B cell (primary cell): ENCODE results near the gene OR2B6. TPM values are rescaled to one million over a fixed set of nuclear protein-coding genes. Genes with fewer than 3 reads are reported as not detected.

Experiments
- ATAC-seq: fragments of 200-7000 bp; cut with Tn5 transposase; one replicate; pipeline ENCODE4 v1.10.0; 2021; ENCODE audit warnings: low read depth, mild to moderate bottlenecking, moderate number of reproducible peaks, moderate library complexity
- CTCF ChIA-PET: fragments of 350-600 bp; sonication (Branson Sonifier 250); formaldehyde crosslinking; loops from one replicate; lab custom pipeline; 2021; ENCODE audit warnings: antibody characterized with exemption, inconsistent platforms; lab: Charles Lee
- POLR2A ChIA-PET: fragments of 350-600 bp; sonication (Branson Sonifier 250); formaldehyde crosslinking; loops from one replicate; lab custom pipeline; 2021; ENCODE audit warnings: antibody characterized with exemption; lab: Charles Lee
- DNase-seq: peaks from one replicate; pipeline ENCODE4 v3.0.0; 2013
- H2AFZ ChIP-seq: 2 replicates; pipeline ENCODE4 v1.6.1; 2012; ENCODE audit warnings: mild to moderate bottlenecking, low read depth, low read length; ENCODE audit not compliant: insufficient read depth, poor library complexity, severe bottlenecking
- H3K27ac ChIP-seq, 2 donors: 1 replicate in 1 of 2; 2 replicates in 1 of 2; pipeline ENCODE4 v1.5.1; 2012 to 2013; ENCODE audit warnings: low read length in 2 of 2, mild to moderate bottlenecking in 2 of 2, moderate library complexity in 1 of 2
- H3K27me3 ChIP-seq, 4 experiments: fragments of 200-600 bp in 1 of 4; sonication (generic) in 1 of 4; replicated peaks in 1 of 4; 1 replicate in 2 of 4; 2 replicates in 2 of 4; pipeline versions ENCODE4 v1.6.1 to v1.7.0; 2013 to 2016; ENCODE audit warnings: low read length in 3 of 4, mild to moderate bottlenecking in 2 of 4, mixed read lengths in 1 of 4, moderate library complexity in 1 of 4; ENCODE audit not compliant: insufficient read depth in 4 of 4, control insufficient read depth in 3 of 4; ENCODE audit errors: control extremely low read depth in 1 of 4
- H3K36me3 ChIP-seq, 2 experiments: replicated peaks in 1 of 2; 1 replicate in 1 of 2; 2 replicates in 1 of 2; pipeline versions ENCODE4 v1.6.1 to v1.7.1; 2013; ENCODE audit warnings: low read length in 1 of 2; ENCODE audit not compliant: insufficient read depth in 2 of 2, control insufficient read depth in 1 of 2; ENCODE audit errors: control extremely low read depth in 1 of 2, extremely low read depth in 1 of 2
- H3K4me1 ChIP-seq, 2 donors: fragments of 200-600 bp in 1 of 2; sonication (generic) in 1 of 2; 1 replicate in 1 of 2; 2 replicates in 1 of 2; pipeline versions ENCODE4 v1.5.1 to v1.6.1; 2013 to 2017; ENCODE audit warnings: low read length in 2 of 2; ENCODE audit not compliant: control insufficient read depth in 2 of 2, insufficient read depth in 2 of 2
- H3K4me2 ChIP-seq: replicated peaks from 2 replicates; pipeline ENCODE3; 2012; ENCODE audit warnings: mild to moderate bottlenecking, low read depth, low read length; ENCODE audit not compliant: poor library complexity, severe bottlenecking
- H3K4me3 ChIP-seq, 5 experiments: fragments of 200-600 bp in 1 of 5; sonication (generic) in 1 of 5; 1 replicate in 3 of 5; 2 replicates in 2 of 5; pipeline versions ENCODE4 v1.5.1 to v1.7.0; 2011 to 2016; ENCODE audit warnings: low read length in 4 of 5, mild to moderate bottlenecking in 4 of 5, low read depth in 2 of 5, control low read depth in 1 of 5, moderate library complexity in 1 of 5; ENCODE audit not compliant: insufficient read depth in 1 of 5; ENCODE audit errors: control extremely low read depth in 1 of 5, extremely low read depth in 1 of 5
- H3K79me2 ChIP-seq: fragments of 200-600 bp; sonication (generic); one replicate; pipeline ENCODE4 v1.6.0; 2016; ENCODE audit warnings: low read length; ENCODE audit not compliant: control insufficient read depth, insufficient read depth
- H3K9ac ChIP-seq: fragments of 200-600 bp; sonication (generic); 2 replicates; pipeline ENCODE4 v1.6.1; 2017; ENCODE audit warnings: mild to moderate bottlenecking, low read length, moderate library complexity
- H3K9me3 ChIP-seq, 3 donors: one replicate each; pipeline versions ENCODE4 v1.6.1 to v1.7.1; 2013; ENCODE audit warnings: low read length in 2 of 3; ENCODE audit not compliant: control insufficient read depth in 2 of 3, insufficient read depth in 1 of 3; ENCODE audit errors: control extremely low read depth in 1 of 3
- H4K20me1 ChIP-seq: 2 replicates; pipeline ENCODE4 v1.6.0; 2012; ENCODE audit warnings: mild to moderate bottlenecking, low read length; ENCODE audit not compliant: insufficient read depth, control insufficient read depth, poor library complexity, severe bottlenecking
- H3K27ac Mint-ChIP-seq: one replicate; pipeline ENCODE4 v1.8.0; 2021; ENCODE audit warnings: mixed read lengths
- H3K27me3 Mint-ChIP-seq: one replicate; pipeline ENCODE4 v1.8.0; 2021; ENCODE audit warnings: mixed read lengths
- H3K4me1 Mint-ChIP-seq: one replicate; pipeline ENCODE4 v1.8.0; 2021; ENCODE audit warnings: mixed read lengths
- H3K4me3 Mint-ChIP-seq: one replicate; pipeline ENCODE4 v1.8.0; 2021; ENCODE audit warnings: mixed read lengths
- H3K9me3 Mint-ChIP-seq: one replicate; pipeline ENCODE4 v1.8.0; 2022; ENCODE audit warnings: mixed read lengths; ENCODE audit not compliant: insufficient read depth
- EZH2 ChIP-seq: IDR thresholded peaks from 2 replicates; pipeline ENCODE4 v1.6.1; 2012; ENCODE audit warnings: borderline replicate concordance, low read depth, mild to moderate bottlenecking, moderate library complexity, low read length; ENCODE audit not compliant: insufficient read depth, poor library complexity, severe bottlenecking
- WGBS: methylation state at CpG from one replicate; pipeline ENCODE4 v1.1.5; 2013; ENCODE audit warnings: missing lambda C conversion rate; ENCODE audit not compliant: insufficient coverage; 5-methylcytosine and 5-hydroxymethylcytosine counted together
- intact Hi-C: fragments of 100-400 bp; cut with micrococcal nuclease; formaldehyde crosslinking; loops from one replicate; pipeline ENCODE4 v1.10.0; 2022
- polyA plus RNA-seq: library from polyadenylated mRNA; depleted of rRNA; stranded (reverse); fragments of >200 nt; gene quantifications from 2 replicates; pipeline ENCODE4 v1.2.3, GENCODE V29; 2012
- total RNA-seq, 2 donors: library from RNA; stranded (reverse); fragments of 120-200 nt in 1 of 2; gene quantifications; 1 replicate in 1 of 2; 2 replicates in 1 of 2; pipeline versions ENCODE4 v1.2.3 to v1.2.4, GENCODE V29; 2013 to 2022
- TF ChIP-seq, protein P1 (sequence below): fragments of 200-600 bp; IDR thresholded peaks from one replicate; pipeline ENCODE4 v1.8.0; 2022; ENCODE audit warnings: antibody characterized with exemption, mild to moderate bottlenecking

Gene OR2B6
- total and polyA plus RNA-seq, 2 donors (not counting 1 experiment from before 2014, with no cell fraction given), result not detected

DNA sequence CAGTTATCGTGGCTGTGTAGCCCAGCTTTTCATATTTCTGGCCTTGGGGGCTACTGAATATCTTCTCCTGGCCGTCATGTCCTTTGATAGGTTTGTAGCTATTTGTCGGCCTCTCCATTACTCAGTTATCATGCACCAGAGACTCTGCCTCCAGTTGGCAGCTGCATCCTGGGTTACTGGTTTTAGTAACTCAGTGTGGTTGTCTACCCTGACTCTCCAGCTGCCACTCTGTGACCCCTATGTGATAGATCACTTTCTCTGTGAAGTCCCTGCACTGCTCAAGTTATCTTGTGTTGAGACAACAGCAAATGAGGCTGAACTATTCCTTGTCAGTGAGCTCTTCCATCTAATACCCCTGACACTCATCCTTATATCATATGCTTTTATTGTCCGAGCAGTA is 475 bp downstream of the OR2B6 start:
- H3K27me3 ChIP-seq, result peaks cover 0 to 6% (median 0%) of the 10 kb centered on the region in 4 experiments
- H3K4me2 ChIP-seq, result no peak overlapping the region
- H3K4me3 ChIP-seq, result no peak overlapping the region
- H3K9ac ChIP-seq, result no peak overlapping the region
- H3K27ac ChIP-seq, result no peak overlapping the region
- ATAC-seq (no peak), DNase-seq (no peak)
- WGBS, result 40% methylated on average over 1 of the region's 4 CpGs
- no peaks in the 10 kb centered on the region for H4K20me1 ChIP-seq
- H3K9me3 ChIP-seq, result no peaks in the 10 kb centered on the region
- POLR2A ChIA-PET, result no interaction called here
- Mint-ChIP-seq H3K4me1 (peaks cover 2% of the 10 kb centered on the region), H3K27ac (no peak overlapping the region), H3K4me3 (no peak overlapping the region), H3K9me3 (no peaks in the 10 kb centered on the region), H3K27me3 (peaks cover 8% of the 10 kb centered on the region)
- intact Hi-C loops, result no loop called here
- CTCF ChIA-PET, result no interaction called here
- H3K79me2 ChIP-seq, result no peaks in the 10 kb centered on the region
- TF ChIP-seq, protein P1, sequence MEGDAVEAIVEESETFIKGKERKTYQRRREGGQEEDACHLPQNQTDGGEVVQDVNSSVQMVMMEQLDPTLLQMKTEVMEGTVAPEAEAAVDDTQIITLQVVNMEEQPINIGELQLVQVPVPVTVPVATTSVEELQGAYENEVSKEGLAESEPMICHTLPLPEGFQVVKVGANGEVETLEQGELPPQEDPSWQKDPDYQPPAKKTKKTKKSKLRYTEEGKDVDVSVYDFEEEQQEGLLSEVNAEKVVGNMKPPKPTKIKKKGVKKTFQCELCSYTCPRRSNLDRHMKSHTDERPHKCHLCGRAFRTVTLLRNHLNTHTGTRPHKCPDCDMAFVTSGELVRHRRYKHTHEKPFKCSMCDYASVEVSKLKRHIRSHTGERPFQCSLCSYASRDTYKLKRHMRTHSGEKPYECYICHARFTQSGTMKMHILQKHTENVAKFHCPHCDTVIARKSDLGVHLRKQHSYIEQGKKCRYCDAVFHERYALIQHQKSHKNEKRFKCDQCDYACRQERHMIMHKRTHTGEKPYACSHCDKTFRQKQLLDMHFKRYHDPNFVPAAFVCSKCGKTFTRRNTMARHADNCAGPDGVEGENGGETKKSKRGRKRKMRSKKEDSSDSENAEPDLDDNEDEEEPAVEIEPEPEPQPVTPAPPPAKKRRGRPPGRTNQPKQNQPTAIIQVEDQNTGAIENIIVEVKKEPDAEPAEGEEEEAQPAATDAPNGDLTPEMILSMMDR, result no peak
- no peak for TF ChIP-seq EZH2
- H3K36me3 ChIP-seq, result no peaks in the 10 kb centered on the region
- H3K4me1 ChIP-seq, result no peaks in the 10 kb centered on the region
- H2AFZ ChIP-seq, result no peak overlapping the region

DNA sequence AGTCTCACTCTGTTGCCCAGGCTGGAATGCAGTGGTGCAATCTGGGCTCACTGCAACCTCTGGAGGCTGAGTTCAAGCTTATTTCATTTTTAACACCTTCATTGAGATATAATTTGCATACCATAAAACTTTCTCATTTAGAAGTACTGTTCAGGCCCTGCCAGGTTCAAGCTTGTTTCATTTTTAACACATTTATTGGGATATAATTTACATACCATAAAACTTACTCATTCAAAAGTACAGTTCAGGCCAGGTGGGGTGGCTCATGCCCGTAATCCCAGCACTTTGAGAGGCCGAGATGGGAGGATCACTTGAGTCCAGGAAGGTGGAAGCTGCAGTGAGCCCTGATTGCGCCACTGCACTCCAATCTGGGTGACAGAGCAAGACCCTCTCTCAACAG is 5.5 kb downstream of the OR2B6 start:
- CTCF ChIA-PET, result interaction anchor here (0.9 kb wide), 1 partner anchor 190 kb away, joined by 3 read pairs; no protein-coding TSS in a partner anchor
- Mint-ChIP-seq H3K4me3 (no peak overlapping the region), H3K27me3 (no peaks in the 10 kb centered on the region), H3K9me3 (peaks cover 2% of the 10 kb centered on the region), H3K4me1 (peaks cover 27% of the 10 kb centered on the region), H3K27ac (no peak overlapping the region)
- no peak for ATAC-seq
- POLR2A ChIA-PET, result no interaction called here
- TF ChIP-seq EZH2, result no peak
- TF ChIP-seq, protein P1, result no peak
- H3K9me3 ChIP-seq, result peaks cover 0 to 15% (median 9%) of the 10 kb centered on the region in 3 donors
- no peak overlapping the region for H3K4me3 ChIP-seq
- H3K27me3 ChIP-seq, result peaks cover 0 to 2% (median 0%) of the 10 kb centered on the region in 4 experiments
- no peak overlapping the region for H2AFZ ChIP-seq
- H3K9ac ChIP-seq, result no peak overlapping the region
- no peaks in the 10 kb centered on the region for H3K36me3 ChIP-seq
- DNase-seq, result no peak
- H4K20me1 ChIP-seq, result no peaks in the 10 kb centered on the region
- 90% methylated on average over 2 of the region's 3 CpGs for WGBS
- no peak overlapping the region for H3K4me2 ChIP-seq
- intact Hi-C loops, result no loop called here
- peaks cover 27 to 28% of the 10 kb centered on the region in 2 donors for H3K4me1 ChIP-seq
- H3K27ac ChIP-seq, result no peak overlapping the region
- H3K79me2 ChIP-seq, result no peaks in the 10 kb centered on the region
